Dedifferentiated amniotic fluid mesenchymal stem cell (primary cell): ENCODE results near the gene LTBR.

Experiments
- DNase-seq: peaks from one replicate; pipeline ENCODE4 v3.0.0-alpha.2; 2016; ENCODE audit errors: extremely low spot score

Gene LTBR

DNA sequence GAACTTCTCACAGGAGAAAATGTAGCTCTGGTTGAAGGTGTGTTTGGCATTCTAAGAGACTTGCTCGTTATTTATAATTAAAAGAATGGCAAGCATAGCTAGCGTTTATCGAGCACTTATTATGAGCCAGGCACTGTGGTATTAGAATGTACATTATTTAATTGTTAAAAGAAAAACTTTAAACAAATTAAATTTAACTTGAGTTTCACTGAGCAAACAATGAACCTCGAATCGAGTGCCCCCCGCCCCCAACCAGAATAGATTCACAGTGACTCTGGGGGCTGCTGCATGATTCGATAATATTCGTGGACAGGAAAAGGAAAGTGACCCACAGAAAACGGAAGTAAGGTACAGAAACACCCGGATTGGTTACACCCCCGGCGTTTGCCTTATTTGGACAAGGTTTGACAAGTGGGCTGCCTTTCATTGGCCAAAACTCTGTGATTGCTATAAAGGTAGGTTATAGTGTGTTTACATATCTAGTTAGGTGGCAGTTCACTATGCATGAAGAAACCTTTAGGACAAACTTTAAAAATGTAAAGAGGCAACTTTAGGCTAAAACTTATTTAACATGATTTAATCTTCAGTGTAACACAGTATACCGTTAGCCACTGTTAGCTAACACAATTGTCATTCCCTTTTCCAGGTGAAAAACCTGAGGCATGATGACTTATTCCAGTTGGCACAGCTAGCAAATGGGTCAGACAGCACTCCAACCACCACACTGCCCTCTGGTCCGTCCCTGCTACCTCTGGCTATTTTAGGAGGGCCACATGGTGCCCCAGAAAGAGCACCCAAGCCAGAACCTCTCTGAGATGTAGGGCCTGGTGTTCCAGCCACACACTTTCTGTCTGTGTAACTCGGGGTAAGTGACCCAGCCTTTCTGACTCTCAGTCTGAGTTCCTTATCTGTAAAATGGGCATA, 15.7 kb upstream of the LTBR start:
- no peak for DNase-seq

DNA sequence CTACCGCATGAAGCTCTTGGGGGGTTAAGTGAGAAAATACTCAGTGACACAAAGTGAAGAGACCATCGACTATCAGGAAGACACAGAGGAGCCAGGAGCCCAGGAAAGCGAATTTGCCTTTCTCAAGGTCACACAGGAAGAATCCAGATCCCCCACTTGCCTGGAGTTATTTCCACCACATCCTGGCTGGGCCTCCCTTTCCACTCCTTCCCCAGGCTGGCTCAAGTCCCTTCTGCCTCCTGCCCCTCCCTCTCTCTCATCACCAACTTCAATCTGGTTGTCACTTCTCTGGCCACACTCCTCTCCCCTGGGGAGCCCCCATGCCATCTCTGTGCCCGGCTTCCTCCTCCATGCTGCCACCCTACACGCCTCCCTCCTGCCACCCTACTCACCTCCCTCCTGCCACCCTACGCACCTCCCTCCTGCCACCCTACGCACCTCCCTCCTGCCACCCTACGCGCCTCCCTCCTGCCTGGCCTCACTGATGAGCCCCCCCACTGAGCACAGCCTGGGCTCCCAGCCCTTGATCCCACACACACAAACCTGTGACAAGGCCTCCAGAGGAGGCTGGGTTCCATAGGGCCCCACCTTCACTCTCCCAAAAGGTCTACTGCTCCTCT, 14.9 kb upstream of the LTBR start:
- DNase-seq: no peak

DNA sequence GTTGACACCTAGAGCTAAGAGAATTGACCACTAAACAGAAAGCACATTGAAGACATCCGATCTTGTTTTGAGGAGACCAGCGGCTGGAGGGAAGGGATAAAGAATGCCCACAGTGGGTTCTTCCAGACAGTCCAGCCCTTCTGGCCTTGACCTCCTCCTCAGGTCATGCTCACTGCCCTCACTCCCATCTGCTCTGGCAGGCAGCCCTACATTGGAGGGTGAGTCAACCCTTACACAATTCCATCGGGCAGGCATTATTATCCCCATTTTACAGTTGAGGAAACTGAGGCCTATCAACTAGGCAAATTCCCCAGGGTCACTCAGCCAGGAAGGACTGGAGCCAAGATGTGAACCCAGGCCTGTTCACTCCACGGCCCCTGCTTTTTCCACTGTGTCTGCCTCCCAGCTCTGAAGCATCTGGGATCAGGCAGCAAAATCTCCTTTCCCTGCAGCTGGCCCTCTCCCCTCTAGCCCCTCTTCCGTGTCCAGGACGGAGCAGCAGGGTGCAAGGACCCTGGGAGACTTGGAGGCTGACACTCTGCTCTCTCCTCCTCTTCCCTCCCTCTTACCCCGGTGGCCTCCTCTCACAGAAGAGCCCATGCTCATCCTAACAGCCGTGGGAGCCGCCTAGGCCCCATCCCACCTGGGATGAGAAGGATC, 13.9 kb upstream of the LTBR start:
- DNase-seq: no peak

DNA sequence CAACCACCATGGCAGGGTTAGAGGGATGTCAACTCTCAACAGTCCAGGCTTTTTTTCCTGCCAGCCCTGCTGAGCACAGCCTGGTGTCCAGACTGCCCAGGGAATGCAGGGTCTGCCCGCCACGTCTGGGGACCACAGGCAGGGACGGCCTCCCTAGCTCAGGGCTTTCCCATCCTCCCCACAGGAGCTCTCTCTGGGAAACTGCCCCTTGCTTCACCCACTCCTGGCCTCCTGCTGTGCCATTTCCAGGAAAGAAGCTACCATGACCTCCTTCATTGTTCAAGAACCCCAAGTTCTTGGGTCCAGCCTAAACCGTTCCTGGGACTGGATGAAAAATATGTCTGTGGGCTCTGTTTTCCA, 13.4 kb upstream of the LTBR start:
- DNase-seq: no peak

- DNase-seq: no peak
Measured at GRCh38 chr12:6370994-6371754, 12.8 kb upstream of the LTBR start.

- DNase-seq: peak; percentile 49
Measured at GRCh38 chr12:6372403-6373003, 11.5 kb upstream of the LTBR start.

DNA sequence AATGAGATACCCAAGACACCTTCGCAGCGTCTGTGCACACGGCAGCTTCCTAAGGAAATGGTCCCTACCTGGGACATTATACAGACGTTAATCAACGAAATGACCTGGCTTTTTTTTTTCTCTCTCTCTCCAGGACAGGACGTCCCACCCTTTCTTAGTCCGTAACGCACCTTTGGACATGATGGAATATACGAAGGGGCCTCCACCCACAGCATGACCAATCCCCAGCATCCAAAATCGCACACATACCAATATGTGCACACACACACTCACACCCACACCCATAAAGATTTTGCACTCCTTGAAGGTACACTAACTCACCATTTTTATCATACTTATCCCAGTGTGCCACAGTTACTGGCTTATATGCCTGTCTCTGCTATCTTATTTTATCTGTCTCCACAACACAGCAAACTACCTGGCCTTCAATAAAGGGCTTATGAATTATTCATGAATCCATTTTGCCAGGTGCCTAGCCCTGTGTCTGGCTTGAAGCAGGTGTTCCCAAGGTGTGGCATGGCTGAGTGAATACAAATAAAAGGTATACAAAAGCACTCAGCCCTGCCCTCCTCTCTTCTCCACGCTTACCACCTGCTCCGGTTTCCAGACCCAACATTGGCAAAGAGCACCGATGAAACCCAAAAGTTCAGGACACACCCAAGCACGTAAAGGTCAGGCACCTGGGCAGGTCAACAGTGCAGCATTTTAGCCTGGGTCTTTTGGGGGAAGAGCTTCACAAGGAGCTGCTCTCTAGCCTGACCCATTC, 10.8 kb upstream of the LTBR start:
- no peak for DNase-seq

GRCh38 chr12:6374028-6374785, 9.8 kb upstream of the LTBR start:
- no peak for DNase-seq

DNA sequence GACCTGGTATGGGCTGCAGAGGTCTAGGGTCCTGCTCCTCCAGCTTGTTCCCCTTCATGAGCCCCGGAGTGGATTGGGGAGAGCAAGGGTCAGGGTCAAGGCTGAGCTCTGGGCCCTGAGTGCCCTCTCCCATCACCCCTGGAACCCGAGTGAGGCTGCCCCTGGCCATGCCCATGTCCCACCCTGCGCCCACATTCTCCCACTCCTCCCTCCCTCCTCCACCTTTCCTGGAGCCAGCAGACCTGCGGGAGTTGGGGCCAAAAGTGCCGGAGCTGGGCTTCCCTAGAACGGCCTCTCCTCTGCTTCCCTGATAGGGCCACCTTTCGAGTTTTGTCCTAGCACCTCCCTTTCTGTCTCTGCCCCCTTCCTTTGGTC, 9.2 kb upstream of the LTBR start:
- no peak for DNase-seq

- DNase-seq: no peak
Measured at GRCh38 chr12:6375269-6376078, 8.5 kb upstream of the LTBR start, which contains the start of gene SCNN1A. Gene SCNN1A (minus strand): TSS chr12:6375563. CDS start chr12:6374783, 780 bp downstream.

DNA sequence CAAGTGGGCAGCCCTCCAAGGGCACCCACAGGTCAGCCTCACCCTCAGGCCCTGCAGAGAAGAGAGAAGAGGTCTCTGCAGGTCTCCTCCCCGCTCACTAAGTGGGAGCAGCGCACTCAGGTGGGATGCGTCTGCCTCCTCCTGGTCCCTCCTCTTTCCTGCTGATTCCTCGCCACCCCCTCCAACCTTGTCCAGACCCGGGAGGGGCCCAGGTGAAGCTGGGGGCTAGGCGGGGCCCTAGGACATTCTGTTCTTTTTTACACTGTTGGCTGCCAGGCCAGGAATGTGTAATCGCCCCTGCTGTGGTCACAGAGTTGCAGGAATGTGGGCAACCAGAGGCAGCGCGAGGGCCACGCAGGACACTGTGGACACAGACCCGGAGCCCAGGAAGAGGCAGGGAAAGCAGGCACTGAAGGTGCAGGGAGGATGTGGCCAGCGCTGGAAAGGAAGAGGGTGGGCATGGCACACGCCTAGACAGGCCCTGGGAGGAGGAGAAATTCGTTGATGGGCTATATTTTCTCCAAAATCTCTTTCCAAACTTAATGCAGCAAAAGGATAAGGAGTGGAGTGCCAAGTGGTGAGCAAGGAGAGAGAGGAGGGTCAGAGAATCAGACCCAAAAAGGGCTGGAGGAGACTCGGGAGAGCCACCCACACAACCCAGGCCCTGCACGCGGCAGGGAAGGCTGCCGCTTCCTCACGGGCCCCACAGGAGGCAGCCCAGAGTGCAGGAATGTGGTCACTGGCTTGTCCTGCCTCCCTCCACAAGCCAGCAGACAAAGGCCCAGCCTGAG, 7.7 kb upstream of the LTBR start:
- DNase-seq: no peak

DNA sequence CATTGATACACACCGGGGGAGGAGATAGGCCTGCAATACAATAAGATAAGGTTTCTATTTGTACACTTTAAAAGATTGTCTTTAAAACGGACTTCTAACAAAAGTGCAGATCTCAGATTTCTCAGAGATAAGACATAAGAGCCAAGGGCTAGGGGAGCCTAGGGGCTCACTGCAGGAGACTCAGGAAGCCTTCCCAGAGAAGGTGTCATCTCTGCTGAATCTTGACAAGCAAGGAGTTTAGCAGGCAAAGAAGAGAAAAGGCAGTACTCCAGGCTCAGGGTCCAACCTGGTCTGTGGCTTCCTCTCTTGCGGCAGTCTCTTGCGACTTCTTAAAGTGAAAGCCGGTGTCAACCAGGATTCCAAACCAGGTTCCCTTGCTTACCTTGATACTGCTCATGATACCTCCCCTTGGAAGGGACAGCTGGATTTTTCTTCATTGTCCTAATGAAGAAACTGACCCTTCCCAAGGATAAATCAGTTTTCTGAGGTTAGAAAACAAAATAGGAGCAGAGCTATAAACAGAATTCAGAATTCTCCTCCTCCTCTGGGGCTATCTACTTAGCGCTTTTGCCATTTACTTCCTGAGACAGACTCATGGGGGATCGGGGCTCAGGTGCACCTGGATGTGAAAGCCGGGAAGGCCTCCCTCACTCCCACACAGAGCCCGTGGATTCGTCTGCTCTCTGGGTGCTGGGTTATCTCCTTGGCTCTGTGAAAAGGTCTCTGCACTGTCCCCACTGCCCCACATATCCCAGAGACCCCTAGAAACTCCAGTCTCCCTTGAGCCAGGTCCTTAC, 6.9 kb upstream of the LTBR start:
- DNase-seq: no peak

GRCh38 chr12:6377667-6377994, 6.3 kb upstream of the LTBR start:
- no peak for DNase-seq

GRCh38 chr12:6378709-6379472, 5.1 kb upstream of the LTBR start:
- no peak for DNase-seq

DNA sequence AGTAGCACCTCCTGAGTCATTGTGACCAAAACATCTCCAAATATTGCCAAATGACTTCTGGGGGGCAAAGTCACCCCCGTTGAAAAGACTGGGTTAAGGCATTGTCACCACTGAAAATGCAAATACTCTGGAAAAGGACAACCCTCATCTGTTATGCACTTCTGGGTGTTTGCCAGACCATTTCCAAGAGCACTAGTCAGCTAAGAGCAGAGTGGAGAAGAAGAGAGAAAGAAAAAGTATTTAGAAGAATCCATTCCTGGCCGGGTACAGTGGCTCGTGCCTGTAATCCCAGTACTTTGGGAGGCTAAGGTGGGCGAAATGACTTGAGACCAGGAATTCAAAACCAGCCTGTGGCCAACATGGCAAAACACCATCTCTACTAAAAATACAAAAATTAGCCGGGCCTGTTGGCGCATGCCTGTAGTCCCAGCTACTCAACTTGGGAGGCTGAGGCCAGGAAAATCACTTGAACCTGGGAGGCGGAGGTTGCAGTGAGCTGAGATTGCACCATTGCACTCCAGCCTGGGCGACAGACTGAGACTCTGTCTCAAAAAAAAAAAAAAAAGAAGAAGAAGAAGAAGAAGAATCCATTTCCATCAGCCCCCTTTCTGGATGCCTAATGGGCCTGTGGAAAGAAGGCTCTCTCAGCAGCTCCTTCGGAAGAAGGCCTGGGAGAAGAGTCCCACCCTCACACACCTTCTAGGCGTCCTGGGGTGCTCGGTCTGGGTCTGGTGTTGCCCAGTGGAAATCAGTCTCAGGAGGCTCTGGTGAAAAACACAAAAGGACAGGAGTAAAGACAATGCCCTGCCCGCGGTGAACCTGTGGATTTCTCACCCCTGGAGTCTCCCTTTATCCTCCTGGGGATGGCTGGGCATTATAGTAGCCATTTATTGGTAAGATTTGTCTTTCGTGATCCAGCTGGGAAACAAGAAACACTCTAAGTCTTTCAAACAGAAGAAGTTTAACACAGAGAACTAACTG, 3.5 kb upstream of the LTBR start:
- peak; percentile 27 for DNase-seq

- no peak for DNase-seq
Measured at GRCh38 chr12:6382371-6382770, 1.6 kb upstream of the LTBR start.
